Activated T-helper 1 cell treated with anti-CD3 and anti-CD28 coated beads, Interleukin-12 subunit alpha, Interleukin-12 subunit beta, Interleukin-2, Interleukin-4 antibody, amounts not matched to agents 30 ng/mL and 10 ng/mL and 1 ng/mL, durations not matched to agents 14 hours and 24 hours and 36 hours (primary cell): Measurements from ENCODE around the gene ARHGAP32. TPM values are rescaled to one million over a fixed set of nuclear protein-coding genes. Genes with fewer than 3 reads are reported as not detected.

Experiments used
- DNase-seq: peaks from one replicate; pipeline ENCODE4 v3.0.0; 2021; ENCODE audit warnings: low spot score
- H3K27ac Mint-ChIP-seq: one replicate; pipeline ENCODE4 v1.8.0; 2021; ENCODE audit warnings: mild to moderate bottlenecking, mixed read lengths
- H3K27me3 Mint-ChIP-seq: one replicate; pipeline ENCODE4 v1.8.0; 2022; ENCODE audit warnings: mild to moderate bottlenecking, moderate library complexity, mixed read lengths; ENCODE audit not compliant: insufficient read depth
- H3K36me3 Mint-ChIP-seq: one replicate; pipeline ENCODE4 v1.8.0; 2021; ENCODE audit warnings: low read depth, mixed read lengths
- H3K4me1 Mint-ChIP-seq: one replicate; pipeline ENCODE4 v1.8.0; 2021; ENCODE audit warnings: low read depth, mixed read lengths
- H3K4me3 Mint-ChIP-seq: one replicate; pipeline ENCODE4 v1.8.0; 2021; ENCODE audit warnings: mild to moderate bottlenecking, moderate library complexity, mixed read lengths
- H3K9me3 Mint-ChIP-seq: one replicate; pipeline ENCODE4 v1.8.0; 2021; ENCODE audit warnings: mixed read lengths
- intact Hi-C: fragments of 100-400 bp; cut with micrococcal nuclease; formaldehyde crosslinking; loops from one replicate; pipeline ENCODE4 v1.15.1; 2024
- total RNA-seq: library from RNA; stranded (reverse); gene quantifications from 2 replicates; pipeline ENCODE4 v1.2.3, GENCODE V29; 2022

The ARHGAP32 gene
- total RNA-seq, 1 donor from 2014 or later, result 4.3 TPM

GRCh38 chr11:128938156-128938885, 253.8 kb downstream of the ARHGAP32 start:
- H3K27me3 Mint-ChIP-seq, result peaks cover 1% of the 10 kb centered on the region
- no peaks in the 10 kb centered on the region for H3K36me3 Mint-ChIP-seq
- no peak overlapping the region for H3K4me3 Mint-ChIP-seq
- no peaks in the 10 kb centered on the region for H3K4me1 Mint-ChIP-seq
- H3K27ac Mint-ChIP-seq, result no peak overlapping the region
- intact Hi-C loops, result no loop called here
- no peak for DNase-seq
- H3K9me3 Mint-ChIP-seq, result no peaks in the 10 kb centered on the region

- intact Hi-C loops, result no loop called here
These were observed 254.6 kb downstream of the ARHGAP32 start for GRCh38 chr11:128937480-128937879.

DNA sequence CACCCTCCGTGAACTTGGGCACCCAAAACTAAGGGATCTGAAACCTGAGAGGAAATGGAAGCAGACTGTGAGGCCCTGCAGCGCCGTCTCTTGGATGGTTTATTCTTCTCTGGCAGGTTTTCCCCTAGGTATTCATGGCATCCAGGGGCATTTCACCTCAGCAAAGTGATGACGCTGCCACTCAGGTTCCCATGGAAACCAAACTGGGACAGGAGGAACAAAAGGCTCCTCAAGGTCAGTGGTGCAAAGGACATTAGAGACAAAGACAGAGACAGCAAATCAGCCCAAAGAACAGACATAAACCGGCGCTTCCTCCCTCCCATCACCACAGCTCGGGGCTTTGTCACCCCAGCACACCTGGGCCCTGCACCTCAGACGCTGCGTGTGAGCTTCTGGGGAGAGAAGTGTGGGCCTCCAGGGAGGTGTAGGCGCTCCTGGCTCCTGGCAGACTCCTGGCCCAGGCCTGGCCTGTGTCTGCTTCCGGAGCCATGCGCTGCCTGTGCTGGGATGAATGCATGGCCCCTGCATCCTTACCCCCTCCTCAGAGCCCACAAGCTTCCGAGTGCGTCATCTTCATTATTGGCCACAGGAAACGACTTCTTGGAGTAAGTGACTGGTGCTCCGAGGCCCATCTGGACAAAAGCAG, 255.4 kb downstream of the ARHGAP32 start:
- intact Hi-C loops, result no loop called here
- peaks cover 5% of the 10 kb centered on the region for H3K27me3 Mint-ChIP-seq
- no peaks in the 10 kb centered on the region for H3K36me3 Mint-ChIP-seq

More at GRCh38 chr11:128937480-128937879, 254.6 kb downstream of the ARHGAP32 start:
- Mint-ChIP-seq H3K27ac (no peak overlapping the region), H3K36me3 (no peaks in the 10 kb centered on the region), H3K4me1 (no peaks in the 10 kb centered on the region), H3K27me3 (peaks cover under 1% of the 10 kb centered on the region), H3K9me3 (no peaks in the 10 kb centered on the region), H3K4me3 (no peak overlapping the region)
- DNase-seq, result no peak

GRCh38 chr11:128934926-128935325, 257.2 kb downstream of the ARHGAP32 start:
- Mint-ChIP-seq H3K9me3 (no peaks in the 10 kb centered on the region), H3K27ac (no peak overlapping the region), H3K36me3 (no peaks in the 10 kb centered on the region), H3K4me1 (no peaks in the 10 kb centered on the region), H3K27me3 (peaks cover 5% of the 10 kb centered on the region), H3K4me3 (no peak overlapping the region)
- DNase-seq, result no peak
- intact Hi-C loops, result no loop called here

More for the DNA sequence above, 255.4 kb downstream of the ARHGAP32 start:
- no peak overlapping the region for H3K27ac Mint-ChIP-seq
- DNase-seq, result no peak
- H3K4me1 Mint-ChIP-seq, result no peaks in the 10 kb centered on the region
- no peak overlapping the region for H3K4me3 Mint-ChIP-seq
- H3K9me3 Mint-ChIP-seq, result no peaks in the 10 kb centered on the region

GRCh38 chr11:128934351-128934750, 257.8 kb downstream of the ARHGAP32 start:
- no peak overlapping the region for H3K4me3 Mint-ChIP-seq
- intact Hi-C loops, result no loop called here
- H3K9me3 Mint-ChIP-seq, result no peaks in the 10 kb centered on the region
- peaks cover 4% of the 10 kb centered on the region for H3K4me1 Mint-ChIP-seq
- no peak overlapping the region for H3K27ac Mint-ChIP-seq
- H3K36me3 Mint-ChIP-seq, result no peaks in the 10 kb centered on the region
- DNase-seq, result no peak
- peaks cover 5% of the 10 kb centered on the region for H3K27me3 Mint-ChIP-seq

- Mint-ChIP-seq H3K27me3 (peaks cover 5% of the 10 kb centered on the region), H3K9me3 (no peaks in the 10 kb centered on the region)
- DNase-seq, result no peak
These were observed 258.5 kb downstream of the ARHGAP32 start for GRCh38 chr11:128933481-128934178.

GRCh38 chr11:128931668-128932067, 260.5 kb downstream of the ARHGAP32 start:
- intact Hi-C loops, result no loop called here
- peaks cover 18% of the 10 kb centered on the region for H3K4me1 Mint-ChIP-seq
- no peaks in the 10 kb centered on the region for H3K9me3 Mint-ChIP-seq
- no peak overlapping the region for H3K4me3 Mint-ChIP-seq
- H3K27me3 Mint-ChIP-seq, result peaks cover 7% of the 10 kb centered on the region
- no peak overlapping the region for H3K27ac Mint-ChIP-seq
- H3K36me3 Mint-ChIP-seq, result no peaks in the 10 kb centered on the region
- DNase-seq, result no peak

More at GRCh38 chr11:128933481-128934178, 258.5 kb downstream of the ARHGAP32 start:
- no peaks in the 10 kb centered on the region for H3K36me3 Mint-ChIP-seq
- H3K27ac Mint-ChIP-seq, result no peak overlapping the region
- H3K4me3 Mint-ChIP-seq, result no peak overlapping the region
- intact Hi-C loops, result no loop called here
- H3K4me1 Mint-ChIP-seq, result peaks cover 9% of the 10 kb centered on the region

DNA sequence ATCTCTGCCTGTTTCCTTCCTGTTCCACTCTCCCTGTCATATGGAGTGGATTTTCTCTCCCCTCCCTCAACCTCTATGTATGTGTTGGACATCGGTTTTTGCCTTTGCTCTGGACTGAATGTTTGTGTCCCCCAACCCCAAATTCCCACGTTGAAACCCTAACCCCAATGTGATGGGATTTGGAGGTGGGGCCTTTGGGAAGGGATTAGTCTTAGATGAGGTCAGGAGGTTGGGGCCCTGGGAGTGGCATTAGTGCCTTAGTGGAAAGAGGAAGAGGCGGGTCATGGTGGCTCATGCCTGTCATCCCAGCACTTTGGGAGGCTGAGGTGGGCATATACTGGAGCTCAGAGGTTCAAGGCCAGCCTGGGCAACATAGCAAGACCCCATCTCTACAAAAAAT, 261.1 kb downstream of the ARHGAP32 start:
- Mint-ChIP-seq H3K4me1 (peaks cover 18% of the 10 kb centered on the region), H3K36me3 (no peaks in the 10 kb centered on the region), H3K4me3 (no peak overlapping the region), H3K9me3 (no peaks in the 10 kb centered on the region), H3K27ac (no peak overlapping the region), H3K27me3 (peaks cover 7% of the 10 kb centered on the region)
- intact Hi-C loops, result no loop called here
- DNase-seq, result no peak

GRCh38 chr11:128929991-128930390, 262.1 kb downstream of the ARHGAP32 start:
- Mint-ChIP-seq H3K4me3 (no peak overlapping the region), H3K9me3 (no peaks in the 10 kb centered on the region), H3K27ac (no peak overlapping the region), H3K4me1 (peaks cover 18% of the 10 kb centered on the region), H3K36me3 (no peaks in the 10 kb centered on the region), H3K27me3 (peaks cover 11% of the 10 kb centered on the region)
- intact Hi-C loops, result no loop called here
- DNase-seq, result no peak

DNA sequence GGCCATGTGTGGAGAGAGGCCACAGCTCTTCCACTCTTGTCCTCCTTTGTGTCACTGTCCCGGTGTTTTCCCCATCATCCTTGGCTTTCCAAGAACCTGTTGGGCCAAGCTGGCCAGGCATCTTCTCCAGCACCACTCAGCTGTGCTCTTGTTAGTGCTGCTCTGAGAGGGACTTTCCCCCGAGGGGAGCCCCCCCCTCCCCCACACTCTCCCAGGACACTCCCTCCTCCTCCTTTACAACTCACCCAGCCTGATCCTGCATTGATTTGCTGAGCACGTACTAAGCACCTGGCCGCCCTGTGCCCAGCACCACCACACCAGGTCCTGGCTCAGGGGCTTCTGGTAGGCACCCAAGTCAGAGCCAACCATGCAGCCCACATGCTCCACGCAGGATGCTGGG, 262.7 kb downstream of the ARHGAP32 start:
- no peaks in the 10 kb centered on the region for H3K9me3 Mint-ChIP-seq
- DNase-seq, result no peak
- peaks cover 11% of the 10 kb centered on the region for H3K27me3 Mint-ChIP-seq
- peaks cover 18% of the 10 kb centered on the region for H3K4me1 Mint-ChIP-seq
- intact Hi-C loops, result no loop called here
- no peak overlapping the region for H3K27ac Mint-ChIP-seq
- no peaks in the 10 kb centered on the region for H3K36me3 Mint-ChIP-seq
- H3K4me3 Mint-ChIP-seq, result no peak overlapping the region

- peaks cover 18% of the 10 kb centered on the region for H3K4me1 Mint-ChIP-seq
- no peak for DNase-seq
- H3K4me3 Mint-ChIP-seq, result no peak overlapping the region
These were observed 263.7 kb downstream of the ARHGAP32 start for GRCh38 chr11:128928400-128928799.

DNA sequence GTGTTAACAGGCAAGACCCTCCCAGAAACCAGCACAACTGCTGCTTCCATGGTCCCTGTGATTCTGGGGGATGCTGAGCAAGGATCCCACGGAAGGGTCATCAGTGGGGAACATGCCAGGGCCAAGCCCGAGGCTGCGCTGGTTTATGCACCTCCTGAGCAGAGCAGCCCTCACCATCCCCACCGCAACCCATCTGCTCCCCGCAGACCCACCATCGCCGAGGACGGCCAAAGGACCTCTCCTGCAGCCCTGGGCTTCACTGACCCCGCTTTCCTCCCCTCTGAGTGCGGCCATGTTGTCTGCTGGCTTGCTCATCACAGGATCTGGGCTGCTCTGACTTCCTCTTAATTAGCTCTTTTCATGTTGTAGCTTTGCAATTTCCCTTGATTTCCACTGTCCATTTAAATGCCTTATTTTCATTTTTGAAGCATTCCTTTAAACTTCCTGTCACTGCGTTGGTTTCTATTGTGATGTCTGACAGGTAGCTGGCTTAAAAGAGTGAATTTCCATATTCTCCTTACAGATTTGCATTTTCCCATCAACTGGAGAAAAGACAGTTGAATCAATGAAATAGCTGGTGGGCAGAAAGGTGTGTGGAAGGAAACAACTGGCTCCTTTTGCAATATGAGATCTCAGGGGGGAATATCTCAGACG, 264.3 kb downstream of the ARHGAP32 start:
- no peak overlapping the region for H3K4me3 Mint-ChIP-seq
- H3K9me3 Mint-ChIP-seq, result no peaks in the 10 kb centered on the region
- H3K27ac Mint-ChIP-seq, result no peak overlapping the region
- H3K27me3 Mint-ChIP-seq, result peaks cover 11% of the 10 kb centered on the region
- peaks cover 18% of the 10 kb centered on the region for H3K4me1 Mint-ChIP-seq
- intact Hi-C loops, result no loop called here
- H3K36me3 Mint-ChIP-seq, result no peaks in the 10 kb centered on the region
- DNase-seq, result no peak

More at GRCh38 chr11:128928400-128928799, 263.7 kb downstream of the ARHGAP32 start:
- Mint-ChIP-seq H3K27ac (no peak overlapping the region), H3K36me3 (no peaks in the 10 kb centered on the region), H3K27me3 (peaks cover 11% of the 10 kb centered on the region), H3K9me3 (no peaks in the 10 kb centered on the region)
- intact Hi-C loops, result no loop called here

GRCh38 chr11:128927108-128927461, 265.0 kb downstream of the ARHGAP32 start:
- no peak for DNase-seq
- no peaks in the 10 kb centered on the region for H3K36me3 Mint-ChIP-seq
- no peak overlapping the region for H3K27ac Mint-ChIP-seq
- H3K9me3 Mint-ChIP-seq, result no peaks in the 10 kb centered on the region
- peaks cover 18% of the 10 kb centered on the region for H3K4me1 Mint-ChIP-seq
- H3K27me3 Mint-ChIP-seq, result peaks cover 6% of the 10 kb centered on the region
- H3K4me3 Mint-ChIP-seq, result no peak overlapping the region
- intact Hi-C loops, result no loop called here
